WTC11 (cell line): ENCODE measurements around the gene CSNK2A1. TPM values are rescaled to one million over a fixed set of nuclear protein-coding genes. Genes with fewer than 3 reads are reported as not detected.

Experiments
- ATAC-seq: fragments of 200-7000 bp; cut with Tn5 transposase; 2 replicates; pipeline ENCODE4 v1.10.0; 2021; ENCODE audit warnings: mild to moderate bottlenecking, moderate library complexity
- CTCF ChIA-PET: fragments of 300-600 bp; sonication (Branson Sonifier 250); formaldehyde crosslinking; loops from one replicate; lab custom pipeline; 2021; ENCODE audit warnings: antibody characterized with exemption; lab: Charles Lee
- POLR2A ChIA-PET: fragments of 350-600 bp; sonication (Branson Sonifier 250); formaldehyde crosslinking; loops from one replicate; lab custom pipeline; 2021; ENCODE audit warnings: antibody characterized with exemption; lab: Charles Lee
- DNase-seq: peaks from one replicate; pipeline ENCODE4 v3.0.0; 2021; ENCODE audit warnings: low spot score
- H3K27ac Mint-ChIP-seq: 2 replicates; pipeline ENCODE4 v1.8.0; 2021; ENCODE audit warnings: mixed read lengths
- H3K27me3 Mint-ChIP-seq: 2 replicates; pipeline ENCODE4 v1.8.0; 2021; ENCODE audit warnings: low read depth, mild to moderate bottlenecking, moderate library complexity, mixed read lengths
- H3K36me3 Mint-ChIP-seq: 2 replicates; pipeline ENCODE4 v1.8.0; 2021; ENCODE audit warnings: mixed read lengths
- H3K4me1 Mint-ChIP-seq: 2 replicates; pipeline ENCODE4 v1.8.0; 2022; ENCODE audit warnings: mixed read lengths
- H3K4me3 Mint-ChIP-seq: 2 replicates; pipeline ENCODE4 v1.8.0; 2021; ENCODE audit warnings: mild to moderate bottlenecking, moderate library complexity, mixed read lengths
- H3K9me3 Mint-ChIP-seq: 2 replicates; pipeline ENCODE4 v1.8.0; 2021; ENCODE audit warnings: mixed read lengths
- CBFB ChIP-seq: sonication (generic); formaldehyde crosslinking; IDR thresholded peaks from 2 replicates; pipeline ENCODE4 v1.8.1; 2022; ENCODE audit warnings: mild to moderate bottlenecking, low read depth, missing genetic modification reagents
- EMX1 ChIP-seq: fragments of 250-450 bp; sonication (Bioruptor Pico); IDR thresholded peaks from 2 replicates; pipeline ENCODE4 v1.8.0; 2021; ENCODE audit warnings: mild to moderate bottlenecking
- FOXK1 ChIP-seq: sonication (generic); formaldehyde crosslinking; IDR thresholded peaks from 2 replicates; pipeline ENCODE4 v1.8.0; 2022; ENCODE audit warnings: mild to moderate bottlenecking, moderate library complexity, missing genetic modification reagents
- KAT7 ChIP-seq: sonication (generic); formaldehyde crosslinking; IDR thresholded peaks from 2 replicates; pipeline ENCODE4 v1.8.1; 2023; ENCODE audit warnings: missing genetic modification reagents, mild to moderate bottlenecking, borderline replicate concordance
- MXD4 ChIP-seq: fragments of 250-450 bp; sonication (Bioruptor Pico); IDR thresholded peaks from 2 replicates; pipeline ENCODE4 v1.8.0; 2021; ENCODE audit warnings: mild to moderate bottlenecking, moderate library complexity, borderline replicate concordance
- MYBL2 ChIP-seq: sonication (generic); formaldehyde crosslinking; IDR thresholded peaks from 2 replicates; pipeline ENCODE4 v1.8.1; 2023; ENCODE audit warnings: mild to moderate bottlenecking, moderate library complexity, missing genetic modification reagents
- NFE2L1 ChIP-seq: sonication (generic); formaldehyde crosslinking; IDR thresholded peaks from 2 replicates; pipeline ENCODE4 v1.8.1; 2023; ENCODE audit warnings: missing genetic modification reagents
- NFYB ChIP-seq: sonication (generic); formaldehyde crosslinking; conservative IDR thresholded peaks from 2 replicates; pipeline ENCODE4 v1.8.0; 2022; ENCODE audit warnings: low read depth, missing genetic modification reagents
- NR2C2 ChIP-seq: sonication (generic); formaldehyde crosslinking; IDR thresholded peaks from 2 replicates; pipeline ENCODE4 v1.8.0; 2022; ENCODE audit warnings: mild to moderate bottlenecking, missing genetic modification reagents
- NR3C1 ChIP-seq: sonication (generic); formaldehyde crosslinking; conservative IDR thresholded peaks from 2 replicates; pipeline ENCODE4 v1.8.1; 2023; ENCODE audit warnings: low read depth, mild to moderate bottlenecking, missing genetic modification reagents
- PRRX2 ChIP-seq: fragments of 250-450 bp; sonication (Bioruptor Pico); IDR thresholded peaks from 2 replicates; pipeline ENCODE4 v1.8.0; 2021; ENCODE audit warnings: mild to moderate bottlenecking
- RELA ChIP-seq: sonication (generic); formaldehyde crosslinking; IDR thresholded peaks from 2 replicates; pipeline ENCODE4 v1.8.1; 2022; ENCODE audit warnings: missing genetic modification reagents, mild to moderate bottlenecking, borderline replicate concordance
- SMAD3 ChIP-seq: sonication (generic); formaldehyde crosslinking; IDR thresholded peaks from 2 replicates; pipeline ENCODE4 v1.8.0; 2022; ENCODE audit warnings: missing genetic modification reagents, mild to moderate bottlenecking, borderline replicate concordance
- SP1 ChIP-seq: sonication (generic); formaldehyde crosslinking; conservative IDR thresholded peaks from 2 replicates; pipeline ENCODE4 v1.8.1; 2022; ENCODE audit warnings: missing genetic modification reagents
- TCF7 ChIP-seq: sonication (generic); formaldehyde crosslinking; IDR thresholded peaks from 2 replicates; pipeline ENCODE4 v1.8.0; 2022; ENCODE audit warnings: mild to moderate bottlenecking, low read depth, missing genetic modification reagents, moderate library complexity
- ZNF138 ChIP-seq: sonication (generic); formaldehyde crosslinking; conservative IDR thresholded peaks from 2 replicates; pipeline ENCODE4 v1.8.1; 2022; ENCODE audit warnings: mild to moderate bottlenecking, moderate library complexity, missing genetic modification reagents
- ZNF416 ChIP-seq: fragments of 250-450 bp; sonication (Bioruptor Pico); IDR thresholded peaks from 2 replicates; pipeline ENCODE4 v1.9.0; 2021; ENCODE audit warnings: mild to moderate bottlenecking, inconsistent platforms
- ZNF423 ChIP-seq: fragments of 250-450 bp; sonication (Bioruptor Pico); IDR thresholded peaks from 2 replicates; pipeline ENCODE4 v2.1.2; 2022; ENCODE audit warnings: mild to moderate bottlenecking, moderate library complexity
- total RNA-seq: library from RNA; stranded (reverse); gene quantifications from 3 replicates; pipeline ENCODE4 v1.2.3, GENCODE V29; 2021
- TF ChIP-seq, protein P1 (sequence below): sonication (generic); formaldehyde crosslinking; conservative IDR thresholded peaks from 2 replicates; pipeline ENCODE4 v1.8.1; 2022; ENCODE audit warnings: mild to moderate bottlenecking, missing genetic modification reagents
- TF ChIP-seq, protein P2 (sequence below): fragments of 250-450 bp; sonication (Bioruptor Pico); IDR thresholded peaks from 2 replicates; pipeline ENCODE4 v1.9.0; 2021; ENCODE audit warnings: mild to moderate bottlenecking
- TF ChIP-seq, protein P3 (sequence below): sonication (generic); formaldehyde crosslinking; IDR thresholded peaks from 2 replicates; pipeline ENCODE4 v1.8.0; 2022; ENCODE audit warnings: mild to moderate bottlenecking, missing genetic modification reagents
- TF ChIP-seq, protein P4 (sequence below): fragments of 250-450 bp; sonication (Bioruptor Pico); IDR thresholded peaks from 2 replicates; pipeline ENCODE4 v1.9.0; 2021; ENCODE audit warnings: mild to moderate bottlenecking
- TF ChIP-seq, protein P5 (sequence below): sonication (generic); formaldehyde crosslinking; IDR thresholded peaks from 2 replicates; pipeline ENCODE4 v1.8.1; 2023; ENCODE audit warnings: mild to moderate bottlenecking, missing genetic modification reagents, borderline replicate concordance
- TF ChIP-seq, protein P6 (sequence below): fragments of 250-450 bp; sonication (Bioruptor Pico); IDR thresholded peaks from 2 replicates; pipeline ENCODE4 v2.1.2; 2022; ENCODE audit warnings: mild to moderate bottlenecking, moderate library complexity
- TF ChIP-seq, protein P7 (sequence below): fragments of 200-600 bp; IDR thresholded peaks from 2 replicates; pipeline ENCODE4 v1.8.0; 2022; ENCODE audit warnings: antibody characterized with exemption

CSNK2A1 gene
- total RNA-seq, 1 experiment from 2014 or later, result 235 TPM

DNA sequence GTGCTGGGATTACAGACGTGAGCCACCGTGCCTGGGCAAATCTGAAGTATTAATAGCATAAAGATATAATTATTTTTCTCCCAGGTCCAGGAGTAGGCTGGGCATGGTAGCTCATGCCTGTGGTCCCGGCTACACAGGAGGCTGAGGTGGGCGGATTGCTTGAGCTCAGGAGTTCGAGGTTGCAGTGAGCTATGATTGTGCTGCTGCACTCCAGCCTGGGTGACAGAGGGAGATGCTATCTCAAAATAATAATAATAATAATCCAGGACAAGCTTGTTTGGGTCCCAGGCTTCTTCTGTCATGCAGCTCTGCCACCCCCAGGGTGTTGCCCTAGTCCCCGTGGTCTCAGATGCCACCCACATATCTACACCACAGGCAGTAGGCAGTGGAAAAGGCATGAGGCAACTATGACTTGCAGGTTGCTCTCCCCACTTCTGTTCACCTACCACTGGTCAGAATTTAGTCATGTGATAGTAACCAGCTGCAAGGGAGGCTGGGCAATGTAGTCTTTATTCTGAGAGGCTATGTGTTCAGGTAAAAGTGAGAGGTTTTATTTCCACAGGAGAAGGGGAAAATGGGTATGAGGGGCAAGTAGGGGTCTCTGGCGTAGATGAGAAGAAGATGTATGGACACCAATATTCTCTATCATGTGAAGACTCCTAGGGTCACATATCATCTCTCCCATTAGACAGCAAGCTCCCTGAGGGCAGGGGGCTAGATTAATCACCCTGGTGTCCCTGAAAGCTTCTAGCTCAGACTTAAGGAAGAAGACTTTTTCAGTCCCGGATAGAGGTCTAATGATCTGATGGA lies 40.8 kb upstream of the CSNK2A1 start:
- H3K4me1 Mint-ChIP-seq, result peaks cover 5% of the 10 kb centered on the region
- 0 out of 2 replicates have a peak, but pooled peaks cover 3% of the 10 kb centered on the region for H3K9me3 Mint-ChIP-seq
- ATAC-seq (peak; percentile 85), DNase-seq (no peak)
- H3K36me3 Mint-ChIP-seq, result no peaks in the 10 kb centered on the region
- ChIA-PET CTCF (interaction anchor here (0.8 to 2.2 kb wide), 4 partner anchors 9 to 83 kb away, joined by 3 to 14 read pairs (median 4); no protein-coding TSS in a partner anchor), POLR2A (interaction anchor here (0.8 to 1.3 kb wide), 2 partner anchors 34 to 41 kb away, joined by 3 read pairs; partner anchors contain the start of gene CSNK2A1)
- H3K27me3 Mint-ChIP-seq, result no peaks in the 10 kb centered on the region
- no peak overlapping the region for H3K27ac Mint-ChIP-seq
- no peak overlapping the region for H3K4me3 Mint-ChIP-seq
- TF ChIP-seq, protein P1, sequence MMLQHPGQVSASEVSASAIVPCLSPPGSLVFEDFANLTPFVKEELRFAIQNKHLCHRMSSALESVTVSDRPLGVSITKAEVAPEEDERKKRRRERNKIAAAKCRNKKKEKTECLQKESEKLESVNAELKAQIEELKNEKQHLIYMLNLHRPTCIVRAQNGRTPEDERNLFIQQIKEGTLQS (CRISPR knock-in tag), result no peak
- TF ChIP-seq ZNF416 (CRISPR knock-in tag) (no peak), MXD4 (CRISPR knock-in tag) (no peak), CBFB (no peak), NFYB (0 out of 2 replicates have a peak, but pooled peaks have one; percentile 35), EMX1 (CRISPR knock-in tag) (no peak), FOXK1 (no peak), PRRX2 (CRISPR knock-in tag) (no peak), NR2C2 (CRISPR knock-in tag) (no peak), SP1 (CRISPR knock-in tag) (no peak), NFE2L1 (CRISPR knock-in tag) (peak; percentile 35; the same call in 1 of the 2 replicates), ZNF423 (CRISPR knock-in tag) (no peak), KAT7 (no peak), TCF7 (no peak), MYBL2 (no peak), NR3C1 (CRISPR knock-in tag) (no peak), SMAD3 (CRISPR knock-in tag) (no peak), ZNF138 (CRISPR knock-in tag) (no peak), RELA (CRISPR knock-in tag) (no peak)
- TF ChIP-seq, protein P2, sequence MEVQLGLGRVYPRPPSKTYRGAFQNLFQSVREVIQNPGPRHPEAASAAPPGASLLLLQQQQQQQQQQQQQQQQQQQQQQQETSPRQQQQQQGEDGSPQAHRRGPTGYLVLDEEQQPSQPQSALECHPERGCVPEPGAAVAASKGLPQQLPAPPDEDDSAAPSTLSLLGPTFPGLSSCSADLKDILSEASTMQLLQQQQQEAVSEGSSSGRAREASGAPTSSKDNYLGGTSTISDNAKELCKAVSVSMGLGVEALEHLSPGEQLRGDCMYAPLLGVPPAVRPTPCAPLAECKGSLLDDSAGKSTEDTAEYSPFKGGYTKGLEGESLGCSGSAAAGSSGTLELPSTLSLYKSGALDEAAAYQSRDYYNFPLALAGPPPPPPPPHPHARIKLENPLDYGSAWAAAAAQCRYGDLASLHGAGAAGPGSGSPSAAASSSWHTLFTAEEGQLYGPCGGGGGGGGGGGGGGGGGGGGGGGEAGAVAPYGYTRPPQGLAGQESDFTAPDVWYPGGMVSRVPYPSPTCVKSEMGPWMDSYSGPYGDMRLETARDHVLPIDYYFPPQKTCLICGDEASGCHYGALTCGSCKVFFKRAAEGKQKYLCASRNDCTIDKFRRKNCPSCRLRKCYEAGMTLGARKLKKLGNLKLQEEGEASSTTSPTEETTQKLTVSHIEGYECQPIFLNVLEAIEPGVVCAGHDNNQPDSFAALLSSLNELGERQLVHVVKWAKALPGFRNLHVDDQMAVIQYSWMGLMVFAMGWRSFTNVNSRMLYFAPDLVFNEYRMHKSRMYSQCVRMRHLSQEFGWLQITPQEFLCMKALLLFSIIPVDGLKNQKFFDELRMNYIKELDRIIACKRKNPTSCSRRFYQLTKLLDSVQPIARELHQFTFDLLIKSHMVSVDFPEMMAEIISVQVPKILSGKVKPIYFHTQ, result no peak
- TF ChIP-seq, protein P3, sequence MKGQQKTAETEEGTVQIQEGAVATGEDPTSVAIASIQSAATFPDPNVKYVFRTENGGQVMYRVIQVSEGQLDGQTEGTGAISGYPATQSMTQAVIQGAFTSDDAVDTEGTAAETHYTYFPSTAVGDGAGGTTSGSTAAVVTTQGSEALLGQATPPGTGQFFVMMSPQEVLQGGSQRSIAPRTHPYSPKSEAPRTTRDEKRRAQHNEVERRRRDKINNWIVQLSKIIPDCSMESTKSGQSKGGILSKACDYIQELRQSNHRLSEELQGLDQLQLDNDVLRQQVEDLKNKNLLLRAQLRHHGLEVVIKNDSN (CRISPR knock-in tag), result peak; percentile 90
- TF ChIP-seq, protein P4, sequence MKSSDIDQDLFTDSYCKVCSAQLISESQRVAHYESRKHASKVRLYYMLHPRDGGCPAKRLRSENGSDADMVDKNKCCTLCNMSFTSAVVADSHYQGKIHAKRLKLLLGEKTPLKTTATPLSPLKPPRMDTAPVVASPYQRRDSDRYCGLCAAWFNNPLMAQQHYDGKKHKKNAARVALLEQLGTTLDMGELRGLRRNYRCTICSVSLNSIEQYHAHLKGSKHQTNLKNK, result no peak
- TF ChIP-seq, protein P5, sequence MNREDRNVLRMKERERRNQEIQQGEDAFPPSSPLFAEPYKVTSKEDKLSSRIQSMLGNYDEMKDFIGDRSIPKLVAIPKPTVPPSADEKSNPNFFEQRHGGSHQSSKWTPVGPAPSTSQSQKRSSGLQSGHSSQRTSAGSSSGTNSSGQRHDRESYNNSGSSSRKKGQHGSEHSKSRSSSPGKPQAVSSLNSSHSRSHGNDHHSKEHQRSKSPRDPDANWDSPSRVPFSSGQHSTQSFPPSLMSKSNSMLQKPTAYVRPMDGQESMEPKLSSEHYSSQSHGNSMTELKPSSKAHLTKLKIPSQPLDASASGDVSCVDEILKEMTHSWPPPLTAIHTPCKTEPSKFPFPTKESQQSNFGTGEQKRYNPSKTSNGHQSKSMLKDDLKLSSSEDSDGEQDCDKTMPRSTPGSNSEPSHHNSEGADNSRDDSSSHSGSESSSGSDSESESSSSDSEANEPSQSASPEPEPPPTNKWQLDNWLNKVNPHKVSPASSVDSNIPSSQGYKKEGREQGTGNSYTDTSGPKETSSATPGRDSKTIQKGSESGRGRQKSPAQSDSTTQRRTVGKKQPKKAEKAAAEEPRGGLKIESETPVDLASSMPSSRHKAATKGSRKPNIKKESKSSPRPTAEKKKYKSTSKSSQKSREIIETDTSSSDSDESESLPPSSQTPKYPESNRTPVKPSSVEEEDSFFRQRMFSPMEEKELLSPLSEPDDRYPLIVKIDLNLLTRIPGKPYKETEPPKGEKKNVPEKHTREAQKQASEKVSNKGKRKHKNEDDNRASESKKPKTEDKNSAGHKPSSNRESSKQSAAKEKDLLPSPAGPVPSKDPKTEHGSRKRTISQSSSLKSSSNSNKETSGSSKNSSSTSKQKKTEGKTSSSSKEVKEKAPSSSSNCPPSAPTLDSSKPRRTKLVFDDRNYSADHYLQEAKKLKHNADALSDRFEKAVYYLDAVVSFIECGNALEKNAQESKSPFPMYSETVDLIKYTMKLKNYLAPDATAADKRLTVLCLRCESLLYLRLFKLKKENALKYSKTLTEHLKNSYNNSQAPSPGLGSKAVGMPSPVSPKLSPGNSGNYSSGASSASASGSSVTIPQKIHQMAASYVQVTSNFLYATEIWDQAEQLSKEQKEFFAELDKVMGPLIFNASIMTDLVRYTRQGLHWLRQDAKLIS, result no peak
- TF ChIP-seq, protein P6, sequence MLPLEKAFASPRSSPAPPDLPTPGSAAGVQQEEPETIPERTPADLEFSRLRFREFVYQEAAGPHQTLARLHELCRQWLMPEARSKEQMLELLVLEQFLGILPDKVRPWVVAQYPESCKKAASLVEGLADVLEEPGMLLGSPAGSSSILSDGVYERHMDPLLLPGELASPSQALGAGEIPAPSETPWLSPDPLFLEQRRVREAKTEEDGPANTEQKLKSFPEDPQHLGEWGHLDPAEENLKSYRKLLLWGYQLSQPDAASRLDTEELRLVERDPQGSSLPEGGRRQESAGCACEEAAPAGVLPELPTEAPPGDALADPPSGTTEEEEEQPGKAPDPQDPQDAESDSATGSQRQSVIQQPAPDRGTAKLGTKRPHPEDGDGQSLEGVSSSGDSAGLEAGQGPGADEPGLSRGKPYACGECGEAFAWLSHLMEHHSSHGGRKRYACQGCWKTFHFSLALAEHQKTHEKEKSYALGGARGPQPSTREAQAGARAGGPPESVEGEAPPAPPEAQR (CRISPR knock-in tag), result no peak
- TF ChIP-seq, protein P7, sequence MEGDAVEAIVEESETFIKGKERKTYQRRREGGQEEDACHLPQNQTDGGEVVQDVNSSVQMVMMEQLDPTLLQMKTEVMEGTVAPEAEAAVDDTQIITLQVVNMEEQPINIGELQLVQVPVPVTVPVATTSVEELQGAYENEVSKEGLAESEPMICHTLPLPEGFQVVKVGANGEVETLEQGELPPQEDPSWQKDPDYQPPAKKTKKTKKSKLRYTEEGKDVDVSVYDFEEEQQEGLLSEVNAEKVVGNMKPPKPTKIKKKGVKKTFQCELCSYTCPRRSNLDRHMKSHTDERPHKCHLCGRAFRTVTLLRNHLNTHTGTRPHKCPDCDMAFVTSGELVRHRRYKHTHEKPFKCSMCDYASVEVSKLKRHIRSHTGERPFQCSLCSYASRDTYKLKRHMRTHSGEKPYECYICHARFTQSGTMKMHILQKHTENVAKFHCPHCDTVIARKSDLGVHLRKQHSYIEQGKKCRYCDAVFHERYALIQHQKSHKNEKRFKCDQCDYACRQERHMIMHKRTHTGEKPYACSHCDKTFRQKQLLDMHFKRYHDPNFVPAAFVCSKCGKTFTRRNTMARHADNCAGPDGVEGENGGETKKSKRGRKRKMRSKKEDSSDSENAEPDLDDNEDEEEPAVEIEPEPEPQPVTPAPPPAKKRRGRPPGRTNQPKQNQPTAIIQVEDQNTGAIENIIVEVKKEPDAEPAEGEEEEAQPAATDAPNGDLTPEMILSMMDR, result no peak
